Embryonic facial prominence (tissue), 1 donor: Measurements from ENCODE around the gene TRMT11.
"Not testable (repeated sequence)": the region's sequence is repeated elsewhere in the genome, so short reads cannot be mapped to it uniquely, and the experiment has no call there.

Experiments
- DNase-seq: peaks from one replicate; pipeline ENCODE4 v3.0.0-alpha.2; 2016; ENCODE audit errors: extremely low spot score

The TRMT11 gene

GRCh38 chr6:125956506-125957390, 29.6 kb upstream of the TRMT11 start, which contains the start of gene HINT3:
Gene HINT3, plus strand, starts transcription at chr6:125956770. Its CDS starts 208 bp downstream, at chr6:125956978.
- DNase-seq, result peak; percentile 93

- DNase-seq, result no peak
Measured at GRCh38 chr6:125957391-125957693, 29.0 kb upstream of the TRMT11 start.

GRCh38 chr6:125957845-125958244, 28.5 kb upstream of the TRMT11 start:
- DNase-seq, result no peak

GRCh38 chr6:125959041-125959440, 27.3 kb upstream of the TRMT11 start:
- DNase-seq, result no peak

- no peak for DNase-seq
Measured at GRCh38 chr6:125961117-125961516, 25.2 kb upstream of the TRMT11 start.

GRCh38 chr6:125962900-125963497, 23.3 kb upstream of the TRMT11 start:
- DNase-seq, result no peak

- DNase-seq, result no peak
Measured at GRCh38 chr6:125963817-125964216, 22.5 kb upstream of the TRMT11 start.

GRCh38 chr6:125966569-125966968, 19.8 kb upstream of the TRMT11 start:
- DNase-seq, result no peak

GRCh38 chr6:125968493-125968892, 17.8 kb upstream of the TRMT11 start:
- DNase-seq, result no peak

GRCh38 chr6:125970760-125971159, 15.6 kb upstream of the TRMT11 start:
- DNase-seq, result no peak

- DNase-seq, result not testable (repeated sequence)
Measured at GRCh38 chr6:125972478-125972877, 13.9 kb upstream of the TRMT11 start.

- peak; percentile 27 for DNase-seq
Measured at GRCh38 chr6:125974214-125974866, 12.0 kb upstream of the TRMT11 start.

- no peak for DNase-seq
Measured at GRCh38 chr6:125979101-125979500, 7.2 kb upstream of the TRMT11 start.

GRCh38 chr6:125981571-125982185, 4.7 kb upstream of the TRMT11 start:
- DNase-seq, result no peak

- no peak for DNase-seq
Measured at GRCh38 chr6:125983246-125983945, 2.9 kb upstream of the TRMT11 start.

- DNase-seq, result no peak
Measured at GRCh38 chr6:125984311-125984710, 2.0 kb upstream of the TRMT11 start.

GRCh38 chr6:125985522-125985921, 818 bp upstream of the TRMT11 start:
- DNase-seq, result no peak

GRCh38 chr6:125985979-125986300, 400 bp upstream of the TRMT11 start:
- DNase-seq, result no peak

- no peak for DNase-seq
Measured at GRCh38 chr6:125987026-125987617, 782 bp downstream of the TRMT11 start.

- no peak for DNase-seq
Measured at GRCh38 chr6:125988280-125988679, 1.9 kb downstream of the TRMT11 start.

- DNase-seq, result no peak
Measured at GRCh38 chr6:125989631-125990030, 3.3 kb downstream of the TRMT11 start.
